Measurements from ENCODE around the gene LIMS3. TPM values are rescaled to one million over a fixed set of nuclear protein-coding genes. Genes with fewer than 3 reads are reported as not detected.
"Not testable (repeated sequence)": the region's sequence is repeated elsewhere in the genome, so short reads cannot be mapped to it uniquely, and the experiment has no call there.

Gene LIMS3, protein sequence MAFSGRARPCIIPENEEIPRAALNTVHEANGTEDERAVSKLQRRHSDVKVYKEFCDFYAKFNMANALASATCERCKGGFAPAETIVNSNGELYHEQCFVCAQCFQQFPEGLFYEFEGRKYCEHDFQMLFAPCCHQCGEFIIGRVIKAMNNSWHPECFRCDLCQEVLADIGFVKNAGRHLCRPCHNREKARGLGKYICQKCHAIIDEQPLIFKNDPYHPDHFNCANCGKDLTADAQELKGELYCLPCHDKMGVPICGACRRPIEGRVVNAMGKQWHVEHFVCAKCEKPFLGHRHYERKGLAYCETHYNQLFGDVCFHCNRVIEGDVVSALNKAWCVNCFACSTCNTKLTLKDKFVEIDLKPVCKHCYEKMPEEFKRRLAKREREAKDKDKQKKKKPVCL
- total RNA-seq (2014; rRNA removed; shearing (Covaris generic)), result not detected in 2 replicates

DNA sequence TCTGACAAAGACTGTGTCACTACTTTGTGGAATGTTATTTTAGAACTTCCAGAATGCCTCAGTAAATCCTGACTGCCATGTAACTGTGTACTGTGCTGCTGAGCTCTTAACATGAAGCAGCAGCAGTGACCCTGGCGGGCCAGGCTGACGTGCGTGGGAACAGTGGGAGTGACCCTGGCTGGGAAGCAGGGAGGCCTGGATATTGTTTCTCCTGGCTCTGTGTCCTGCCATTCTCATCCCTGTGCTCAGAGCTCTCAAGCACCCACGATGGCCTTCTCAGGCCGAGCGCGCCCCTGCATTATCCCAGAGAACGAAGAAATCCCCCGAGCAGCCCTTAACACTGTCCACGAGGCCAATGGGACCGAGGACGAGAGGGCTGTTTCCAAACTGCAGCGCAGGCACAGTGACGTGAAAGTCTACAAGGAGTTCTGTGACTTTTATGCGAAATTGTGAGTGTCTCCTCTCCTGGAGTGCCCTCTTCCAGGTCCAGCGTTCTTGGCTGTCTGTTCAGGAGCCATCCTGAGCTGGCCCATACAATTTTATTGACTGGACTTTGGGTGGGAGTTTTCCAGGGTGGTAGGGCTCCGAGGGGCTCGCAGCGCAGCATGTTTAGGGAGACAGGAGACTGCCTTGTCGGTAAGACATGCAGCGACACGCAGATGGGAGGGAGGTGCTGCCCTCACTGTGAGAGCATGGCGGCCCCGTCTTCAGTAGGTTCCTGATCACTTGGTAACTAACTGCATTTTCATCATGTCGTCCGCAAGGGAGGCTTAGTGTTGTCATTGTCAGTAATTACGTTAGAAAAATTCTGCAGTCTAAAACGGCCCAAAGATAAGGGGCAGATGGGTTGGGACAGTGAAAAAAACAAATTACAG, at the start of gene LIMS3:
LIMS3 (plus strand) TSS at position 227 of the 875 bp plus-strand sequence; CDS start at position 268, 41 bp downstream.
- not testable (repeated sequence) for DNase-seq (ENCODE audit: low spot score)

DNA sequence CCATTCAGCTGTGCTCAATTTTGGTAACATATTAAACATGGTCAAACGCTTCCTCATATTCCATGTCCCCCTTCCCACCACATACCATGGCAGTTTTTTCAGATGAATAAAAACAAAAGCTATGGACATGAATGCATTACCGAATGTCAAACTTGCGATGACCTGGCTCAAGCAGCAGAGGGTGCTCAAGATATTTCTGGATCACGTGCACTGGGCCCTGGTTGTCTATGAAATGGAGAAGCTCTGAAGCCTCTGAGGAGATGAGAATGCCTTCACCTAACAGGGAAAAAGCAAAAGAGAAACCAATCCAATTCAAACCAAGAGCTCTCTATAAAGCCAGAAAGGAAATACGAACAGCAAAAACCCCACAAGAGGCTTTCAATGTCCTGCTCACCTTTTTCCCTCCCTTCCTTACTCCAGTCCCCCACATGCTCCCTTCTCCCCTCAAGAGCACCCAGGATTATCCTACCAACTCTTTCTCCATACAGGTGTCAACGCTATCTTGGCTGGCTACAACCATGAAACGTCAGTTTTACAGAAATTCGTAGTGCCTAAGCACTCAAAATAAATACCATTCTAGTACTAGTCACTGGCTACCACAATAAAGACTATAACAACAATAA, 27.2 kb upstream of the LIMS3 start:
- not testable (repeated sequence) for DNase-seq (ENCODE audit: low spot score)

DNA sequence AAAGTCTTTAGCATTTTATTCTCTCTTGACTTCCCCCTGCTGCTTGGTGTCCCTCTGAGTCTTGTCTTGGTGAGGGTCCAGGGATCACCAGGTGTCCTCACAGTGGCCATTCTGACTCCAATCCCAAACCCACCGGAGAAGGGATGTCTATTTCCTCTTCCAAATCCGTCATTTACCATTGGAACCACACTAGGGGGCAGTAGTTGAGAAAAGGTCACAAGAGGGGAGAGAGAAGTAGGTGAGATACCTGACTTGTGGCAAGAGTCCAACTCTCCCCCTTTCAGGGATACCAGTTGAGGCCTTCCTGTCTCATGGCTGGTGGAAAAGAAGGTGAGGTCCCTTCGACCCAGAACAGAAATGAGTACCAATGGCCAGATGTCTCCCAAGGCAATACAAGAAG, 21.9 kb upstream of the LIMS3 start:
- not testable (repeated sequence) for DNase-seq (ENCODE audit: low spot score)

DNA sequence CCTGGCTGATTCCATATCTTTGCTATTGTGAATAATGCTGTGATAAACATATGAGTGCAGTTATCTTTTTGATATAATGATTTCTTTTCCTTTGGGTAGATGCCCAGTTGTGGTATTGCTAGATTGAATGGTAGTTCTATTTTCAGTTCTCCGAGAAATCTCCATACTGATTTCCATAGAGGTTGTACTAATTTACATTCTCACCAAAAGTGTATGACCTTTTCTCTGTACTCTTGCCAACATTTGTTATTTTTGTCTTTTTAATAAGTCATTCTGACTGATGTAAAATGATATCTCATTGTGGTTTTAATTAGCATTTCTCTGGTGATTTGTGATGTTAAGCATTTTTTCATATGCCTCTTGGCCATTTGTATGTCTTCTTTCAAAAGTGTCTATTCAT, 16.4 kb upstream of the LIMS3 start:
- DNase-seq (ENCODE audit: low spot score), result not testable (repeated sequence)

DNA sequence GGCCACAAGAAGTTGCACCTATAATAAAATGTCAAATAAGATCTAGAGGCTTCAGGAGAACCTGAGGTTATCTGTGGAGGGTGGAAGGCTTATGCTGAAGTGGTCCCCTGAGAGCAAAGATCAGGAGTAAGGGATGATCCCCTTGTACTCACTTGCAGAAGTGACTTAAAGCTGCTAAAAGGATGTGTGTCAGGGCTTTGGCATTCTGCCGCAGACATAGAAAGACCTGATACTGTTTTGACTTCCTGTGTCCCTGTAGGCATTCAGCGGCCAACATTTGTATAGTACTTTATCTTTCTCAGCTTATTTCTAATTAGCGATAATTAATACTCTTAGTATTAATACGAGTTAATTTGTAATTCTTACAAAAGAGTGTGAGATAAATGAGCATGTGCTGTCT, 10.1 kb upstream of the LIMS3 start:
- not testable (repeated sequence) for DNase-seq (ENCODE audit: low spot score)

DNA sequence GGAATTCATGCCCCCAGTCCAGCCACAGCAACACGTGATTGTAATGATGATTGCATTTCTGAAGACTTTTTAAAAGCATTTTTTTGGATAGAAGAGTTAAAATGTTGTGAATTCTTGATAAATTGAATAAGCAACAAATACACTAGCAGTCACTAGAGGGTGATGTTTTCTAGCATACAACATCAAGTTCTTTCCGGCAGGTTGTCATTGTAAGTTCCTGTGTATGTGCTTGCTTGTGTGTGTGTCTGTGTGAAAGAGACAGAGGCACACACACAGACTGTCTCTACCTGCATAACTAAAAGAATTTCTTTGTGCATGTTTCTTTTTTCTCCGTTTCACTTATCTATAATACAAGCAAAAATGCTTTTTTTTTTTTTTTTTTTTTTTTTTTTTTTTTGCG, 8.6 kb upstream of the LIMS3 start:
- DNase-seq (ENCODE audit: low spot score), result not testable (repeated sequence)

DNA sequence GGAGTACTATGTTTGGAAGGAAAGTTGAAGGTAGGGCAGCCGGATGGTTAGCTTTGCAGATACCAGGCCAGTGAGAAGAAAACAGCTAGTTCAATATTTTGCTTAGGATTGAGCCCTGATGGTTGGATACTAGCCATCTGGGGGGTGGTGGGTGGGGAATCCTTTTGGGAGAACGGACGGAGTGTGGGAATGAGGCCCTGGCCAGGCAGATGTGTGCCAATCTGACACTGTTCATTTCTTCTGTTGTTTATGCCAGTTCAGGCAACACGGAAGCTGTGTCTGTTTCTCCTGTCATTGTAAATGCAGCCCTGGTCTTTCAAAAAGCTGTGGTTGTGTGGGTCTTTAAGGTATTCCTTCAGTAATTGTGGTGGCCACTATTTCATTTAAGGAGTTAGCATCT, 7.5 kb upstream of the LIMS3 start:
- DNase-seq (ENCODE audit: low spot score), result not testable (repeated sequence)

DNA sequence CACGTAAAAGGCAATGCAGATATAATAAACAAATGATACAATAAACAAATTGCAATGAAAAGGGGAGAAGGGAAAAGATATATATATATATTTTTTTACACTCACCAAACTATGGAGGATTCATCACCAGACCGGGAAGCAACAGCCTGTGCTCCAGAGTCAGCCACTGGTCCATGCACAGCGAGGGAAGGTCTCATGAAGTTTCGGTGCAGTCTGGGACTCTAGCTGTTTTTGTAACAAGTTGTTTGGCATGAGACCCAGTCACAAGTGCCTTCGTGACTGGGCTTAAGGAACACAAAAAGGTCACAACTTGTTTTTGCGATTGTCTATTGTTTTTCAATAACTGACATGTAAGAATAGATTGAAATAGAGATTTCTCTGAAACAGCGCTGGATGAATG, 4.8 kb upstream of the LIMS3 start:
- not testable (repeated sequence) for DNase-seq (ENCODE audit: low spot score)

DNA sequence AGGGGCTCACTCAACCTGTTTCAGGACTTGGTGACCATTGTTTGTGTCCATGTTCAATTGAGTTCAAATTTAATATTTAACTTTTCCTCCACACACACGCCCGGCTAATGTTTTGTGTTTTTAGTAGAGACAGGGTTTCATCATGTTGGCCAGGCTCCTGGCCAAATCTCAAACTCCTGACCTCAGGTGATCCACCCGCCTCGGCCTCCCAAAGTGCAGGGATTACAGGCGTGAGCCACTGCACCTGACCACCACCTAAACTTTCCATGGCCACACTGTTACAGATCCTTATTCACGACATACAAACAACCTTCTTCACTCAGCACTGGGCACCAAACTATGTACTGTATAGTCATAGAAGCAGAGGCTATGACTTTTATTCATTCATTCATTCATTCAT, 4.3 kb upstream of the LIMS3 start:
- not testable (repeated sequence) for DNase-seq (ENCODE audit: low spot score)

DNA sequence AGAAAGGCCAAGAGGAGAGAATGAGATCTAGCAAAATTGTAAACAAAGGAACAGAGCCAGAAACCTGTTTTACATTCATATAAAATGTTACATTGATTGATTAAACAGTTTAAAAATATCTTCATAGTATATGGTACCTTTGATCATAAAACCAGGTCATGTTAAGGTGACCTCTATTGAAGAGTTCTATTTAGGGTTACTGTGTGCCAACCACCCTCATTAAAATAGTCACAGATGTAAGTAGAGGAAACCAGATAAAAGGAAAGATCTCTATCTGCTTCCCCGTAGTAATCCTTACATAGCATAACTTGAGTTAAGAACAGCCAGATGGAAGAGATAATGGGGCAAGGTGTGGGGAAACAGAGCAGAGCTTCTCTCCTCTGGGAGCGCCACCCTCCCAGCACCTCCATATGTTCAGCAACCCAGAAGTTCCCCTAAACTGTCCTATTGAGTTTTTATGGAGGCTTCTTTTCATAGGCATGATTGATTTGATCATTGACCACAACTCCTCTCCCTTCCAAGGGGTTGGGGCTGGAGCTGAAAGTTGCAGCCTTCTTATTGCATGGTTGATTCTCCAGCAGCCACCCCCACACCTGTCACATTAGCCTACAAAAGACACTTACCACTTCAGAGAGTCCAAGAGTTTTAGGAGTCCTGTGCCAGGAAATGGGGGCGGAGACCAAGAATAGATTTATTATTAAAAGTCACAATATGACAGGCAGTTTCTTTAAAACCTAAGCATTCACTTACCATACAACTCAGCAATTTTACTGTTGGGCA, 3.2 kb upstream of the LIMS3 start:
- DNase-seq (ENCODE audit: low spot score), result not testable (repeated sequence)

DNA sequence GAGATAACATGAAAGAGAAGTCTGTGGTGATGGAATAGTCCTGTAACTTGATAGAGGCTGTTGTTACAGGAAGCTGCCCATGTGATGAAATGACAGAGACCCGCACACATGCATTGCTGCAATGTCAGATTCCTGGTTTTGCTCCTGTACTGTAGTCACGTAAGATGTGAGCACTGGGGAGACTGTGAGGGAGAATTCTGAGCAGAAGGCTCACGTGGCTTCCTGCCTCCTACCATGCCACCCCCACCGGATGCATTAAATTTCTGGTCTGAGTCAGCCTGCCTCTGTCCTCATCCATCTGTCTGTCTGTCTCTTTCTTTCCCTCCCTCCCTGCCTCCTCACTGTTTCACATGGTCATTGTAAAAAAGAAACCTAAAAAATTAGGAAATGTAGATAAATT, 2.3 kb upstream of the LIMS3 start:
- DNase-seq (ENCODE audit: low spot score), result not testable (repeated sequence)

DNA sequence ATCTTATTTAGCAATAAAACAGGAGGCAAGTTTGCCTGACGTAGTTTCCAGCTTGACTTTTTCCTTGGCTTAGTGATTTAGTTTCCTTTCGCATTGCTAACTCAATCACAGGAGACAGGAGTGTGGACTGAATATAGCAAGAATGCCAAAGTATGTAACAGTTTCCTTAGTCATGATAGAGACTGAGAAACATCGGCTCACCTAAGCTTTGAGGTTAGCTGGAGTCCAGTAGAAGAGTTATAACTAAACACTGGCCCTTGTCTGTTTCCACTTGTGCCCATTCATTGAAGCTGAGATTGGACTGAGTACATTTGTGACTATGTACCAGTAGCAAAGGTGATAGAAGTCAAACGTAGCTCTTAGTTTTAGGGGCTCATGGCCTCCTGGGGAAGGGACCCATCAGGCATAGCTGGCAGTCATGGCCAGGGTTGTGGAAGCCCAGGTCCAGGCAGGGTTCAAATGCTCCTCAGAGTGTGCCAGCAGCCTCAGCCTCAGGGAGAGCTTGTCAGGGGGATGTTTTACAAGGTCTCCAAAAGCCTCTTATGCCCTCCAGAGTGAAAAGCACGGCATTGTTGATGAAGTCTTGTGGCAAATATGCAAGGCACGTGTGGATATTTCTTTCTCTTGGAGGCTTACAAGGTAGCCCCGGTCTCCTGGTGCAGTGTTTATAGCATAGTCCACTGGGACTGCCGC, 573 bp upstream of the LIMS3 start:
- DNase-seq (ENCODE audit: low spot score), result not testable (repeated sequence)

DNA sequence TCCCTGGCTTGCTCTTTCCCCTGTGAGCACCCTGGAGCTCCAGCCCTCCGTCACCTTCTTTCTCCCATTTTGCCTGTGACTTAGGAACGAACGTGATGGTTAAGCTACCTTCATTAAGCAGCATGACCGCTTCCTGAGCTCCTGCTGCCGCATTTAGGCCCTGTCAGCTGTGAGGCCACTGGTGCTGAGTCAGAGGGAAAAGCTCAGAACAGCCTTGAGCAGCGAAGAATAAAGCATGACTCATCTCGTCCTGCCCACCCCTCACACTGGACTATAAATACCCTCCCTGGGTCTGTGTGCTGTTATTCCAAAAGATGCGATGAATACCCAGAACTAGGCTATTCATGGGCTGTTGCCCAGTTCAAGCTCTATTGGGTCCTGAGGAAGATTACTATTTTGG, 7.3 kb downstream of the LIMS3 start:
- not testable (repeated sequence) for DNase-seq (ENCODE audit: low spot score)

DNA sequence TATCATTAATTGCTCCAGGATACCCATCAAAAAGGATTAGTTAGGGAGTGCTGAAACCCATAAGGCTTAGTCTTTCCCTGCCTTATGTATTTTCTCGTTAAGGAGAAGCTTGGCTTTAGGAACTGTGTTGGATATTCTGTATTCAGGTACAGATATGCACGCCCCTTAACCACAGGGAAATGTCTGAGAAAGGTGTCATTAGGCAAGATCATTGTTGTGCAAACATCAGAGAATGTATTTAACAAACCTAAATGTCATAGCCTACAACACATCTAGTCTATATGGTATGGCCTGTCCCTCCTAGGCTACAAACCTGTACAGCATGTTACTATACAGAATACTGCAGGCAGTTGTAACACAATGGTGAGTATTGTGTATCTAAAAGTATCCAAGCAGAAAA, 10.1 kb downstream of the LIMS3 start:
- not testable (repeated sequence) for DNase-seq (ENCODE audit: low spot score)

DNA sequence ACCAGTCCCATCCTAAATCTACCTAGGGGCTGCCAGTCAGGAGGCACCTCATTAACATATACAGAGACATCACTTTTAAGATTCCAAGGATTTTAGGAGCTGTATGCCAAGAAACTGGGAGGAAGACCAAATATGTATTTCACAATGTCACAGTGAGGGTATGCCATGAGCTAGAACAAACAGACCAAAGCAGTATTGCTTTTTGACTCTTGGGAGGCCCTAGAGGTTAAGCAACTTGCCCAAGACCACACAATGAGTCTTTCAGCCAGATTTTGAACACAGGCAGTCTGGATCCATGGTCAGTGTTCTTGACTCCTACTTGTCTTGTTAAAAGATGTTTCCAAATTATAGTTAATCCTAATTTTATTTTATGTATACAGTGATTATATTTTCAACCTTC, 12.3 kb downstream of the LIMS3 start:
- not testable (repeated sequence) for DNase-seq (ENCODE audit: low spot score)

DNA sequence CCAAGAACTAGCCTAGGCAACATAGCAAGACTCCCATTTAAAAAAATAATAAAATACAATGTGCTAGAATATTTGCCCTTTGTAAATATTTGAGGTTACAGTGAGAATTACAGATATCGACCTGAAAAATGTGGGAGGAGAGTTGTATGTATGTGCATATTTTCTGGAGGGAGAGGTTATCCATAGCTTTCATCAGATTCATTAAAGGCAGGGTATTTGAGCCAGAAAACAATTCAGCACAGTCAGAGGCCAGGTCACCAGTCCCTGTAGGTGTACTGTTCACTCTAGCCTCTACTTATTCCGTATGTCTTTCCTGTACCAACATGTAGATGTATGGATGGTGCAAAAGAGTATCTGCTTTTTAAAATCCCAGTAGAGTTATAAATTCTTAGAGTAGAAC, 15.4 kb downstream of the LIMS3 start:
- DNase-seq (ENCODE audit: low spot score), result not testable (repeated sequence)

DNA sequence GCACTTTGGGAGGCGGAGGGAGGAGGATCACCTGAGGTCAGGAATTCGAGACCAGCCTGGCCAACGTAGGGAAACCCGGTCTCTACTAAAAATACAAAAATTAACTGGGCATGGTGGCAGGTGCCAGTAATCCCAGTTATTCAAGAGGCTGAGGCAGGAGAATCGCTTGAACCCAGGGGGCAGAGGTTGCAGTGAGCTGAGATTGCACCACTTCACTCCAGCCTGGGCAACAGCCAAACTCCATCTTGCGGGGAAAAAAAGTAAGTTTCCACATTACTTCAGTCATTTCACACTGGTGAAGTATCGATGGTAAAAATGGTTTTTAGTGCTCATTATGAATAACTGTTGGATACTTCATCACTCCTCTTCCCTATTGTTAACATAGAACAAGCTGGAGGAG, 16.1 kb downstream of the LIMS3 start:
- not testable (repeated sequence) for DNase-seq (ENCODE audit: low spot score)

DNA sequence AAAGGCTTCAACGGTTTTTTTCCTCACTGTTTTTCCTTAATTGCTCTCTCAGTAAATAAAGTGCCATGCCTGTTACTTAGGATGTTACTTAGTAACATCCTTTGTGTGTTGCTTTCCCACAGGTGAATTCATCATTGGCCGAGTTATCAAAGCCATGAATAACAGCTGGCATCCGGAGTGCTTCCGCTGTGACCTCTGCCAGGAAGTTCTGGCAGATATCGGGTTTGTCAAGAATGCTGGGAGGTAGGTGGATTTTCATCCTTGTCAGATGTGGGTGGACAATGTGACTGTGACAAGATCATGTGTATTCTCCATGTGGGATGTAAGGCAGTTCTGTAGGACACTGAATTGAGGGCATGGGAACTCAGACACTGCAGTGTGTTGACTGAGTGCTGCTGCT, 17.3 kb downstream of the LIMS3 start:
- DNase-seq (ENCODE audit: low spot score), result not testable (repeated sequence)

DNA sequence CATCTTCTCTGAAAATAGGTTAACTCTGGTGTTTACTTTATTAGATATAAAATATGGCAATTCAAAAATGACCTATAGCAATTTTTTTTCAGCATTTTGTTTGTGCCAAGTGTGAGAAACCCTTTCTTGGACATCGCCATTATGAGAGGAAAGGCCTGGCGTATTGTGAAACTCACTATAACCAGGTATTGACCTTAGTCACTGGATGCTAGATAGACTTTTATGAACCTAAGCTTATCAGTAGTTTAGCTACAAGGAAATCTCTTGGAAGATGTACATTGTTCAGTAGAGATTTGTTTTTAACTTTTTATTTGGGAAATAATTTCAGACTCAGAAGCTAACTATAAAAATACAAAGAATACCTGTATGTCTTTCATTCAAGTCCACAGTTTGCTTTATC, 21.7 kb downstream of the LIMS3 start:
- DNase-seq (ENCODE audit: low spot score), result not testable (repeated sequence)

DNA sequence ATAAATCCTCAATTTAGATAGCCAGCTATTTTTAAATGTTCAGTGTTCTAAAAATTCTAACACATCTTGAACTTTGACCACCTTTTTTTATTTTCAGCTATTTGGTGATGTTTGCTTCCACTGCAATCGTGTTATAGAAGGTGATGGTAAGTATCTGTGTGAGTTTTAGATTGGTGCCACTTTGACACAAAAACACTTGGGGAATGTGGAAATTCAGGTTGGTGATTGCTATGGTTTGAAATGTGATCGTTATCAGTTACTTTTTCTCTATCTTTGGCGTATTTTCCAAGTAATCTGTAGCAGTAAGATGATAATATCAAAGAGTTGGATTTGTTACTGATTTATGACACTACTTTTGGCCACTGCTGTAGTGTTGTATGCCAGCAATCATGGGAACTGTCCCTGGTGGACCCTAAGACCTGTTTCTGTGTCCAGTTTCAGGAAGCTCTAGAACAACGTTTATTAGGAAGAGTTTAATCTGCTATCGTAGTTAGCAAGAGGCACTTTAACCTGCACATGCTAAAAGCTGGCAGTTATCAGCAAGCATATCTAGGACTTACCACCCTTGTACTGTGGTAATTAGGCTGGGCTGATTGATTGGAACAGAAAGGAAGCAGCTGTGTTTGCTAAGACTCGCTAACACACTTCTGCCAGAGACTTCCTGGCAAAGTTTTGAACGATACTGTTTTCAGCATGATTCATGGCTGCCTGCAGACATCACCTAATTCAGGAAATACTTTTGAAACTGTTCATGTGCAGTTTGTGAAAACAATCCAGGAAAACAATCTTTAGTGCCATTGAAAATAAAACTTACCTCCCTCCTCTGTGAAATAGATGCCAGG, 23.3 kb downstream of the LIMS3 start:
- DNase-seq (ENCODE audit: low spot score), result not testable (repeated sequence)

All from H4 (cell line).